Keratinocyte (primary cell): ENCODE results near the gene TEKTIP1. TPM values are rescaled to one million over a fixed set of nuclear protein-coding genes. Genes with fewer than 3 reads are reported as not detected.
A peak's percentile ranks its signal among the peaks of the same experiment; 100 is the strongest.

Experiments
- DNase-seq: peaks from one replicate; pipeline ENCODE4 v3.0.0-alpha.2; 2011; ENCODE audit warnings: low read depth, missing footprints, low spot score
- FAIRE-seq: peaks from 2 replicates; lab custom pipeline; 2011; peaks lifted over from hg19 to GRCh38; lab: Jason Lieb, UNC
- H2AFZ ChIP-seq: 2 replicates; pipeline ENCODE4 v1.6.0; 2012; ENCODE audit warnings: low read length, control low read depth, inconsistent platforms; ENCODE audit not compliant: control insufficient read depth
- H3K27ac ChIP-seq: 2 replicates; pipeline ENCODE4 v1.5.1; 2011; ENCODE audit warnings: low read length; ENCODE audit not compliant: control insufficient read depth, insufficient read depth
- H3K27me3 ChIP-seq: 3 replicates; pipeline ENCODE4 v1.6.0; 2011; ENCODE audit warnings: low read length; ENCODE audit not compliant: control insufficient read depth, insufficient read depth; ENCODE audit errors: extremely low read depth
- H3K36me3 ChIP-seq, 2 experiments: 2 replicates in 1 of 2; 3 replicates in 1 of 2; pipeline ENCODE4 v1.5.1; 2011; ENCODE audit warnings: low read length in 2 of 2, mild to moderate bottlenecking in 1 of 2; ENCODE audit not compliant: control insufficient read depth in 2 of 2, insufficient read depth in 2 of 2; ENCODE audit errors: extremely low read depth in 1 of 2
- H3K4me1 ChIP-seq: 3 replicates; pipeline ENCODE4 v1.5.1; 2011; ENCODE audit warnings: low read length; ENCODE audit not compliant: control insufficient read depth, insufficient read depth; ENCODE audit errors: extremely low read depth
- H3K4me2 ChIP-seq: 3 replicates; pipeline ENCODE4 v1.6.0; 2011; ENCODE audit warnings: low read depth, low read length; ENCODE audit not compliant: control insufficient read depth, insufficient read depth; ENCODE audit errors: extremely low read depth
- H3K4me3 ChIP-seq, 3 experiments: fragments of 200-600 bp in 1 of 3; sonication (generic) in 1 of 3; 2 replicates in 2 of 3; 3 replicates in 1 of 3; pipeline ENCODE4 v1.5.1; 2011 to 2016; ENCODE audit warnings: low read length in 3 of 3, mild to moderate bottlenecking in 3 of 3, control low read depth in 2 of 3, inconsistent platforms in 1 of 3, low read depth in 1 of 3, mixed read lengths in 1 of 3, mixed run types in 1 of 3, moderate library complexity in 1 of 3; ENCODE audit not compliant: control insufficient read depth in 2 of 3, insufficient read depth in 2 of 3; ENCODE audit errors: extremely low read depth in 1 of 3
- H3K79me2 ChIP-seq: 2 replicates; pipeline ENCODE4 v1.6.0; 2012; ENCODE audit warnings: low read length; ENCODE audit not compliant: control insufficient read depth, insufficient read depth
- H3K9ac ChIP-seq: 3 replicates; pipeline ENCODE4 v1.6.0; 2011; ENCODE audit warnings: low read length; ENCODE audit not compliant: control insufficient read depth, insufficient read depth; ENCODE audit errors: extremely low read depth
- H3K9me1 ChIP-seq: 3 replicates; pipeline ENCODE4 v1.6.0; 2011; ENCODE audit warnings: low read length; ENCODE audit not compliant: control insufficient read depth, insufficient read depth; ENCODE audit errors: extremely low read depth
- H3K9me3 ChIP-seq: 2 replicates; pipeline ENCODE4 v1.5.1; 2012; ENCODE audit warnings: low read depth, low read length; ENCODE audit not compliant: control insufficient read depth
- H4K20me1 ChIP-seq: 3 replicates; pipeline ENCODE4 v1.6.0; 2011; ENCODE audit warnings: low read length; ENCODE audit not compliant: control insufficient read depth, insufficient read depth; ENCODE audit errors: extremely low read depth
- EZH2 ChIP-seq: IDR thresholded peaks from one replicate; pipeline ENCODE4 v1.6.1; 2012; ENCODE audit warnings: inconsistent platforms, mild to moderate bottlenecking, low read length, moderate library complexity
- dilution Hi-C: fragments of 300-500 bp; cut with MboI; formaldehyde crosslinking; loops from one replicate; pipeline ENCODE4 v1.7.0; 2020; ENCODE audit warnings: low sequenced_read_pairs; ENCODE audit not compliant: extremely low pct_ligation_motif_present
- polyA plus RNA-seq, 5 experiments: library from polyadenylated mRNA; depleted of rRNA in 3 of 5; stranded (reverse) in 3 of 5; stranded (forward) in 1 of 5; unstranded in 1 of 5; fragments of >200 nt; gene quantifications; 1 replicate in 1 of 5; 2 replicates in 3 of 5; 3 replicates in 1 of 5; pipeline versions ENCODE4 v1.2.1 to v1.2.3, GENCODE V29; 2011 to 2012; ENCODE audit warnings: missing spikeins in 2 of 5, low read depth in 1 of 5, low replicate concordance in 1 of 5
- TF ChIP-seq, protein P1 (sequence below), 3 experiments: IDR thresholded peaks in 1 of 3; conservative IDR thresholded peaks in 1 of 3; optimal IDR thresholded peaks in 1 of 3; 2 replicates in 2 of 3; 3 replicates in 1 of 3; pipeline versions ENCODE3 to v1.5.1; 2011; ENCODE audit warnings: low read length in 3 of 3, mild to moderate bottlenecking in 3 of 3, moderate library complexity in 2 of 3, control low read depth in 1 of 3, inconsistent platforms in 1 of 3; ENCODE audit not compliant: insufficient read depth in 2 of 3; ENCODE audit errors: extremely low read depth in 1 of 3

TEKTIP1 gene
- polyA plus RNA-seq, 1 donor (not counting 4 experiments of a cell fraction or from before 2014, with no cell fraction given) = not detected

DNA sequence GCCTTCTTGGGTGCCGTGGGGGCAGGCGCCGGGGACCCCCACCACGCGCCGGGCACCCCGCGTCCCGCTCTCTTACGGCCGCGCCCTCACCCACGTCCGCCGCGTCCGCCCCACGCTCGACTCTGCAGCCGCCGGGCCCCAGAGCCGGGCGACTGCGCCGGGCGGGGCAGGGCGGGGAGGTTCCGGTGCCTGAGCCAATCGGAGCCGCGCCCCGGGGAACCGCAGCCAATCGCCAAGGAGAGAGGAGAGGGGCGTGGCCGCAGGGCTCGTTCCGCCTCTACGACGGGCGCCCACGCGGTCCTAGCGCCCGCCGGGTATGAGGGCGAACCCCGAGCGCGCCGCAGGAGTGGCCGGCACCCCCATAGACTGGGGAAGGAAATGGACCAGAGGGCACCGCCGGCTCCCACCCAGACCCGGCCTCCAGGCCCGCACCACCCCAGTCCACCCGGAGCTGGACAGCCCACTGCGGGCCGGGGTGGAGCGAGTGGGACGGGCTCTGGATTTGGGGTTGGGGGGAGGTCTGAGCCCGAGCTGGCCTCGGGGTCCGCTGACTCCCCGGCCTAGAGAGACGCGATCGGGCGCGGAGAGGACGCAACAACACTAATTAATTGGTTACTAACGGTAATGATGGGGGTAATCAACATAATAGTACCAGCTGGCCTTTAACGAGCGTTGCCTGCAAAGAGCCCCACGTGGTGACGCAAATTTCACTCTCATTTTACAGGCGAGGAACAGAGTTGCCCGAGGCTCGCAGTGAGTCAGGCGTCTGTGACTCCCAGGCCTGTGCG lies 18.7 kb downstream of the TEKTIP1 start, which contains the start of gene MFSD12:
MFSD12 (minus strand) TSS at position 126 of the 788 bp plus-strand sequence. CDS start 183 bp downstream, outside the sequence.
- peaks cover 8% of the 10 kb centered on the region for H4K20me1 ChIP-seq
- peak within 1 kb of the TSS; percentile 38 for H2AFZ ChIP-seq
- H3K9me1 ChIP-seq = no peaks in the 10 kb centered on the region
- peak within 1 kb of the TSS; percentile 69 for H3K27ac ChIP-seq
- dilution Hi-C loops = no loop called here
- no peak for DNase-seq
- peaks cover 21% of the 10 kb centered on the region for H3K4me1 ChIP-seq
- no peak for FAIRE-seq
- peak within 1 kb of the TSS; percentile 86 to 96 (median 91) for H3K4me3 ChIP-seq
- TF ChIP-seq, protein P1, sequence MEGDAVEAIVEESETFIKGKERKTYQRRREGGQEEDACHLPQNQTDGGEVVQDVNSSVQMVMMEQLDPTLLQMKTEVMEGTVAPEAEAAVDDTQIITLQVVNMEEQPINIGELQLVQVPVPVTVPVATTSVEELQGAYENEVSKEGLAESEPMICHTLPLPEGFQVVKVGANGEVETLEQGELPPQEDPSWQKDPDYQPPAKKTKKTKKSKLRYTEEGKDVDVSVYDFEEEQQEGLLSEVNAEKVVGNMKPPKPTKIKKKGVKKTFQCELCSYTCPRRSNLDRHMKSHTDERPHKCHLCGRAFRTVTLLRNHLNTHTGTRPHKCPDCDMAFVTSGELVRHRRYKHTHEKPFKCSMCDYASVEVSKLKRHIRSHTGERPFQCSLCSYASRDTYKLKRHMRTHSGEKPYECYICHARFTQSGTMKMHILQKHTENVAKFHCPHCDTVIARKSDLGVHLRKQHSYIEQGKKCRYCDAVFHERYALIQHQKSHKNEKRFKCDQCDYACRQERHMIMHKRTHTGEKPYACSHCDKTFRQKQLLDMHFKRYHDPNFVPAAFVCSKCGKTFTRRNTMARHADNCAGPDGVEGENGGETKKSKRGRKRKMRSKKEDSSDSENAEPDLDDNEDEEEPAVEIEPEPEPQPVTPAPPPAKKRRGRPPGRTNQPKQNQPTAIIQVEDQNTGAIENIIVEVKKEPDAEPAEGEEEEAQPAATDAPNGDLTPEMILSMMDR (optimal IDR thresholded peaks at IDR 0.05 in 1 of 3, IDR thresholded peaks at IDR 0.05 in 1 of 3, conservative IDR thresholded peaks at IDR 0.05 in 1 of 3; ENCODE audit: extremely low read depth in 1 of 3, insufficient read depth in 2 of 3, low read length in 3 of 3) = no peak
- TF ChIP-seq EZH2 = no peak
- no peaks in the 10 kb centered on the region for H3K9me3 ChIP-seq
- H3K79me2 ChIP-seq = peaks cover 32% of the 10 kb centered on the region
- no peaks in the 10 kb centered on the region for H3K27me3 ChIP-seq
- H3K4me2 ChIP-seq = peak within 1 kb of the TSS; percentile 96
- H3K9ac ChIP-seq = peak within 1 kb of the TSS; percentile 85
- H3K36me3 ChIP-seq = peaks cover 0 to 4% of the 10 kb centered on the region in 2 experiments

DNA sequence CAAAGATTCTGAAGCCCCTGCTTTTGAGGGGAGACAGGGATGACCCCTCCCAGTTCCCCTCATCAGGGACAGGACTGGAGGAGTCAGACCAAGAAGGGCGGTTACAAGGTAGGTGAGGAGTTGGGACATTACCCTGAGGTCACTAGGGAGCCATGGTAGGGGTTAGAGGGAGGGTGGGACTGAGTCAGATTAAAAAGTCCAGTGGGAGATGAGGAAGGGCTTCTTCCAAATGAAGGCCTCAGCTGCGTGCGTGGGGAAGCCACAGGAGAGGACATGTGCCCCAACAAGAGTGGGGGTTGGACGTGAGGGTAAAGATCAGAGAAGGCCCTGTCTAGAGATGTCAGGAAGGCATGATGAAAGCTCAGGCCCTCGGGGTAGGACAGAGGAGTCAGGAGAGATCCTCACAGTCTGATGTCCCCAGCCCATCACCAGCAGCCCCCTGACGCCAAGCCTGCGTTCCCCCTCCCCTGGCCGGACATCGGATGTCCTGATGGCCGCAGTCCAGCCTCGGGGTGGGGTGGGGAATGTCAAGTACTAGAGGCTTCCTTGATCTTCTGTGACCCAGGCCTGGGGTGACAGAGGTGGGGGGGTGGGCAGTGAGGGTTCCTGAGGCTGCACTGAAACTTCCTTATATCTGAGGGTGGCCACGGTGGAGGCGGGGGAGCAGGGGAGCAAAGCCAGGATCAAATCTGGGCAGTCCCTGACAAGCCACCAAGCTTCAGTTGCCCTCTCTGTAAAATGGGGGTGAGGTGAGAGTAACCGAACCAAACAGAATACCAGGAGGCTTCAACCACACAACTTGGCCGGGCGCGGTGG lies 24.9 kb downstream of the TEKTIP1 start:
- Histone ChIP-seq H3K4me2 (no peak overlapping the region), H3K27ac (no peak overlapping the region)
- FAIRE-seq = no peak

More for the DNA sequence above, 24.9 kb downstream of the TEKTIP1 start:
- DNase-seq = no peak
- Histone ChIP-seq H3K9me1 (no peaks in the 10 kb centered on the region), H3K36me3 (no peaks in the 10 kb centered on the region), H4K20me1 (no peaks in the 10 kb centered on the region), H3K9ac (no peak overlapping the region), H3K27me3 (no peaks in the 10 kb centered on the region), H2AFZ (no peak overlapping the region), H3K9me3 (no peaks in the 10 kb centered on the region), H3K4me3 (no peak overlapping the region), H3K79me2 (no peaks in the 10 kb centered on the region), H3K4me1 (peaks cover 9% of the 10 kb centered on the region)
- dilution Hi-C loops = no loop called here
- TF ChIP-seq EZH2 = no peak
- TF ChIP-seq, protein P1 (optimal IDR thresholded peaks at IDR 0.05 in 1 of 3, IDR thresholded peaks at IDR 0.05 in 1 of 3, conservative IDR thresholded peaks at IDR 0.05 in 1 of 3; ENCODE audit: extremely low read depth in 1 of 3, insufficient read depth in 2 of 3, low read length in 3 of 3) = no peak
